Tibial nerve (tissue), 4 donors: ENCODE results near the gene CEP350. TPM values are rescaled to one million over a fixed set of nuclear protein-coding genes. Genes with fewer than 3 reads are reported as not detected.

Experiments used
- DNase-seq, 2 donors: peaks; one replicate each; pipeline ENCODE4 v3.0.0-alpha.2; 2019; ENCODE audit warnings: low spot score in 2 of 2
- H3K27ac ChIP-seq, 4 donors: fragments of 200-600 bp; sonication (generic) in 3 of 4; one replicate each; pipeline ENCODE4 v1.5.1; 2017 to 2019; ENCODE audit warnings: mild to moderate bottlenecking in 1 of 4
- H3K27me3 ChIP-seq, 2 donors: fragments of 200-600 bp; sonication (generic) in 1 of 2; one replicate each; pipeline versions ENCODE4 v1.5.1 to v1.6.0; 2017 to 2019
- H3K36me3 ChIP-seq, 3 donors: fragments of 200-600 bp; sonication (generic); one replicate each; pipeline ENCODE4 v1.5.1; 2018 to 2019
- H3K4me1 ChIP-seq, 4 donors: fragments of 200-600 bp; sonication (generic) in 3 of 4; one replicate each; pipeline ENCODE4 v1.5.1; 2017 to 2019
- H3K4me3 ChIP-seq, 4 donors: fragments of 200-600 bp; sonication (generic) in 3 of 4; one replicate each; pipeline ENCODE4 v1.5.1; 2017 to 2019; ENCODE audit warnings: mild to moderate bottlenecking in 1 of 4, moderate library complexity in 1 of 4
- H3K9me3 ChIP-seq, 4 donors: fragments of 200-600 bp; sonication (generic) in 3 of 4; one replicate each; pipeline ENCODE4 v1.5.1; 2017 to 2019
- CTCF ChIP-seq, 5 experiments: fragments of 200-600 bp in 3 of 5; fragments of 450-650 bp in 2 of 5; sonication (generic) in 3 of 5; IDR thresholded peaks; one replicate each; pipeline ENCODE4 v1.5.1; 2016 to 2019; ENCODE audit warnings: antibody characterized with exemption in 5 of 5, mild to moderate bottlenecking in 3 of 5, moderate library complexity in 2 of 5
- EP300 ChIP-seq, 2 donors: sonication (generic); formaldehyde crosslinking; IDR thresholded peaks; one replicate each; pipeline ENCODE4 v1.6.1; 2017; ENCODE audit warnings: antibody characterized with exemption in 2 of 2, mild to moderate bottlenecking in 1 of 2
- POLR2A ChIP-seq, 2 donors: fragments of 450-650 bp; IDR thresholded peaks; one replicate each; pipeline ENCODE4 v1.6.1; 2017; ENCODE audit warnings: antibody characterized with exemption in 2 of 2, mild to moderate bottlenecking in 2 of 2, moderate library complexity in 2 of 2
- WGBS, 2 donors: methylation state at CpG; one replicate each; pipeline ENCODE4 v1.1.5; 2018; 5-methylcytosine and 5-hydroxymethylcytosine counted together
- total RNA-seq, 4 donors: library from RNA; depleted of rRNA; stranded (reverse); fragments of >200 nt; gene quantifications; one replicate each; pipeline ENCODE4 v1.1.0, GENCODE V29; 2016

CEP350 gene
- total RNA-seq, 4 donors from 2014 or later, result 82.6 to 112 (median 94.9) TPM

DNA sequence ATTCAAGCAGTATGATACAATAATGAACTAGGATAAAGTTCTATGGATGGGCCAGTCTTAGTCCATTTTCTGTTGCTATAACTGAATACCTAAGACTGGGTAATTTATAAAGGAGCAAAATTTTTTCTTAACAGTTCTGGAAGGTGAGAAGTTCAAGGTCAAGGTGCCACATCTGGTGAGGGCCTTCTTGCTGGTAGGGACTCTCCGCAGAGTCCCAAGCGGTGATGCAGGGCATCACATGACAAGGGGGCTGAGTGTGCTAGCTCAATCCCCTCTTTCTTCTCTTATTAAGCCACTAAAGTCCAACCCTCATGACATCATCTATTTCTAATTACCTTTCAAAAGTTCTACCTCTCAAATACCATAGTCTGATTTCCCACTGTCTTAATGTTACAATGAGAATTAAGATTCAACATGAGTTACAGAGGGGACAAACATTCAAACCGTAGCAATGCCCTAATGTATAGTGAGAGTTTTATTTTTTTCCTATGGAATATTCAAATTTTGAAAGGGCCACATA lies 107.9 kb downstream of the CEP350 start:
- H3K36me3 ChIP-seq, result peaks cover 0 to 79% (median 8%) of the 10 kb centered on the region in 3 donors
- TF ChIP-seq CTCF (IDR thresholded peaks at IDR 0.05) (no peak), EP300 (IDR thresholded peaks at IDR 0.05) (no peak), POLR2A (IDR thresholded peaks at IDR 0.05) (no peak)
- H3K27ac ChIP-seq, result no peak overlapping the region
- no peaks in the 10 kb centered on the region for H3K9me3 ChIP-seq
- DNase-seq, result no peak
- WGBS, 2 donors, result 88 to 96% methylated on average over 3 of the region's 3 CpGs
- H3K4me3 ChIP-seq, result no peak overlapping the region
- H3K4me1 ChIP-seq, result no peaks in the 10 kb centered on the region
- no peaks in the 10 kb centered on the region for H3K27me3 ChIP-seq

DNA sequence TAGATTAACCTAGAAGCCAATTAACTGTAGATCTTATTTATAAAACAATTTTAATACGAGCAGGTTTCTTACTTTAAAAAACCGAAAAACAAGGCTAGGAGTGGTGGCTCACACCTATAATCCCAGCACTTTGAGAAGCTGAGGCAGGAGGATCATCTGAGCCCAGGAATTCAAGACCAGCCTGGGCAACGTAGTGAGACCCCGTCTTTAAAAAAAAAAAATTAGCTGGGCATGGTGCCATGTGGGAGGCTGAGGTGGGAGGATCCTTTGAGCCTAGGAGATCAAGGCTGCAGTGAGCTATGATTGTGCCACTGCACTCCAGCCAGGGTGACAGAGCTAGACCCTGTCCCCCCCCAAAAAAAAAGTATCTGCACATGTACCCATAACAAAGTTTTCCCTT lies 110.8 kb downstream of the CEP350 start:
- H3K36me3 ChIP-seq, result peaks cover 0 to 83% (median 8%) of the 10 kb centered on the region in 3 donors
- WGBS, 2 donors, result 91 to 92% methylated on average over 4 of the region's 4 CpGs
- no peaks in the 10 kb centered on the region for H3K27me3 ChIP-seq
- H3K27ac ChIP-seq, result no peak overlapping the region
- no peak for DNase-seq
- no peaks in the 10 kb centered on the region for H3K9me3 ChIP-seq
- no peaks in the 10 kb centered on the region for H3K4me1 ChIP-seq
- no peak for TF ChIP-seq POLR2A (IDR thresholded peaks at IDR 0.05)
- no peak for TF ChIP-seq CTCF (IDR thresholded peaks at IDR 0.05)
- no peak for TF ChIP-seq EP300 (IDR thresholded peaks at IDR 0.05)
- no peak overlapping the region for H3K4me3 ChIP-seq

DNA sequence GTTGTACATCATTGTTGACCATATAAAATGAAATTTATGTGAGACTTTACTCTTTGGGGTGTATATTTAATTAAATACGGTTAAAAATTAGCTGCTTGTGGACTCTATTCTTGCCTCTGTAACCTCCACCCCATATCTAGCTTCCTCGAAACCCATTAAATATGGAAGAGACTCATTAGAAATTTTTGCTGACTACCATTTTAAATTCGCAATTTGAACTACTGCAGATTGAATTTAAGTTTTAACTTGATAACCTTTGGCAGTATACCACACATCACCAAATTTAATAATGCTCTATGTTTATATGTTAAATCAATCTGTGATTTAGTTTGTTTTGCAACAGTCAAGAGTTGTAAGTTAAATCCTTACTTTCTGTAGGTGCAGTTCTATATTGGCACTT lies 111.5 kb downstream of the CEP350 start:
- 78 to 82% methylated on average over 3 of the region's 3 CpGs for WGBS, 2 donors
- DNase-seq, result no peak
- Histone ChIP-seq H3K27ac (no peak overlapping the region), H3K36me3 (peaks cover 0 to 84% (median 8%) of the 10 kb centered on the region in 3 donors), H3K4me1 (no peaks in the 10 kb centered on the region), H3K27me3 (no peaks in the 10 kb centered on the region), H3K9me3 (no peaks in the 10 kb centered on the region), H3K4me3 (no peak overlapping the region)
- TF ChIP-seq POLR2A (IDR thresholded peaks at IDR 0.05) (no peak), EP300 (IDR thresholded peaks at IDR 0.05) (no peak), CTCF (IDR thresholded peaks at IDR 0.05) (no peak)

- H3K4me3 ChIP-seq, result no peak overlapping the region
- no peak overlapping the region for H3K27ac ChIP-seq
- WGBS, 2 donors, result 46 to 55% methylated on average over 6 of the region's 6 CpGs
- no peak for DNase-seq
- TF ChIP-seq CTCF (IDR thresholded peaks at IDR 0.05), result no peak
- no peak for TF ChIP-seq POLR2A (IDR thresholded peaks at IDR 0.05)
- no peak for TF ChIP-seq EP300 (IDR thresholded peaks at IDR 0.05)
- H3K4me1 ChIP-seq, result no peaks in the 10 kb centered on the region
- peaks cover 0 to 73% (median 7%) of the 10 kb centered on the region in 3 donors for H3K36me3 ChIP-seq
- no peaks in the 10 kb centered on the region for H3K9me3 ChIP-seq
- no peaks in the 10 kb centered on the region for H3K27me3 ChIP-seq
Observed at GRCh38 chr1:180070286-180070685, 115.7 kb downstream of the CEP350 start.

DNA sequence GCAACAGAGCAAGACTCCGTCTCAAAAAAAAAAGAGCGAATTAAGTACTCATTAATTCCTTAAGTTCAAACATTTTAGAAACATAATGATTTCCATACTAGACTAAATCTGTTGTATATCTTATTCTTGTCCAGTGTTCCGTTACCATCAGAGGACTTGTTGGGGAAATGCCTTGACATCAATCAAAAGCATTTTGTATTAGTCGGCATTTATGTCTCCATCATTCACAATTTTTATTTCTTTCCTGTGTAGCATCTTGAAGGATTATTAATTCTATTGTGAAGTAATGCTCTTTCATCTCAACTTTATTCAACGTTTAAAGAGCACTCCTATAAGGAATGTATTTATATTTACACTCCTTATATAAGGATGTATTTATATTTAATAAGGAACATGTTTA lies 117.1 kb downstream of the CEP350 start:
- no peak overlapping the region for H3K4me3 ChIP-seq
- H3K4me1 ChIP-seq, result no peaks in the 10 kb centered on the region
- TF ChIP-seq POLR2A (IDR thresholded peaks at IDR 0.05), result no peak
- no peak for TF ChIP-seq EP300 (IDR thresholded peaks at IDR 0.05)
- no peak for TF ChIP-seq CTCF (IDR thresholded peaks at IDR 0.05)
- no peaks in the 10 kb centered on the region for H3K27me3 ChIP-seq
- no peaks in the 10 kb centered on the region for H3K9me3 ChIP-seq
- WGBS, 2 donors, result 90 to 92% methylated on average over 5 of the region's 5 CpGs
- H3K36me3 ChIP-seq, result peaks cover 0 to 73% (median 4%) of the 10 kb centered on the region in 3 donors
- DNase-seq, result no peak
- no peak overlapping the region for H3K27ac ChIP-seq
